ENCODE results near the gene MTR.
"Not testable (repeated sequence)": the region's sequence is repeated elsewhere in the genome, so short reads cannot be mapped to it uniquely, and the experiment has no call there.

MTR gene

GRCh38 chr1:236833575-236833974 lies 38.5 kb downstream of the MTR start:
- DNase-seq (ENCODE audit: low spot score): no peak

GRCh38 chr1:236834876-236835275 lies 39.8 kb downstream of the MTR start:
- DNase-seq (ENCODE audit: low spot score): no peak

DNA sequence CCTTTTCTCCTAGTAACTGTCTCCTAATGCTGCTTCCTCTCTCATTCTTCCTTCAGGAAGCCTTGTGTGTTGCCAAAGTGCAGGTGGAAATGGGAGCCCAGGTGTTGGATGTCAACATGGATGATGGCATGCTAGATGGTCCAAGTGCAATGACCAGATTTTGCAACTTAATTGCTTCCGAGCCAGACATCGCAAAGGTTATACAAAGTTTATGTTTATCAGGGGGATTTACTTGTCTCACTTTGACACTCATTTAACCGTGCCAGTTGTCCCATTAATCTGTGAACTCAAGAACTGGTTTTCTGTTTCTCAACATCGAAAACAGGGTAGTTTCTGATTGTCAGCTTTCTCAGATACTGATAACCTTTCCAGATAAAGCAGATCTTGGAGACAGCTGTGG lies 40.4 kb downstream of the MTR start:
- no peak for DNase-seq (ENCODE audit: low spot score)

- no peak for DNase-seq (ENCODE audit: low spot score)
Observed at GRCh38 chr1:236836157-236836556, 41.1 kb downstream of the MTR start.

DNA sequence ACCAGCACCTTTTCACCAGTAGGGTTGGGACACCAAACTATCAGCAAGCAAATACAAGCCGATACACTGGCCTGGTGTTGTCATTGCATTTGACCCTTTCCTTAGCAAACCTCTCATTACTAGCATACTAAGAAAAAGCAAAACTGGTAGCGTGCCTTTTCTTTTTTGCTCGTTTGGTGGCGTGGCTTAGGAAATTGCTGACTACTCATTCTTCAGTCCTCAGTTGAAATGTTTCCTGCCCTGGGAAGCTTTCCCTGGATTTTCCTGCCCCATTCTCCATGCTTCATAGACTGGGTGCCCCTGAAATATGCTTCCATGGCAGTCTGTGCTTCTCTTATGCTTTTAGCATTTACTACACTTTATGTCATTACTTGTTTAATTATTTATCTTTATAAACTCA lies 42.0 kb downstream of the MTR start:
- no peak for DNase-seq (ENCODE audit: low spot score)

- no peak for DNase-seq (ENCODE audit: low spot score)
Observed at GRCh38 chr1:236837897-236838296, 42.8 kb downstream of the MTR start.

- no peak for DNase-seq (ENCODE audit: low spot score)
Observed at GRCh38 chr1:236841341-236841740, 46.2 kb downstream of the MTR start.

DNA sequence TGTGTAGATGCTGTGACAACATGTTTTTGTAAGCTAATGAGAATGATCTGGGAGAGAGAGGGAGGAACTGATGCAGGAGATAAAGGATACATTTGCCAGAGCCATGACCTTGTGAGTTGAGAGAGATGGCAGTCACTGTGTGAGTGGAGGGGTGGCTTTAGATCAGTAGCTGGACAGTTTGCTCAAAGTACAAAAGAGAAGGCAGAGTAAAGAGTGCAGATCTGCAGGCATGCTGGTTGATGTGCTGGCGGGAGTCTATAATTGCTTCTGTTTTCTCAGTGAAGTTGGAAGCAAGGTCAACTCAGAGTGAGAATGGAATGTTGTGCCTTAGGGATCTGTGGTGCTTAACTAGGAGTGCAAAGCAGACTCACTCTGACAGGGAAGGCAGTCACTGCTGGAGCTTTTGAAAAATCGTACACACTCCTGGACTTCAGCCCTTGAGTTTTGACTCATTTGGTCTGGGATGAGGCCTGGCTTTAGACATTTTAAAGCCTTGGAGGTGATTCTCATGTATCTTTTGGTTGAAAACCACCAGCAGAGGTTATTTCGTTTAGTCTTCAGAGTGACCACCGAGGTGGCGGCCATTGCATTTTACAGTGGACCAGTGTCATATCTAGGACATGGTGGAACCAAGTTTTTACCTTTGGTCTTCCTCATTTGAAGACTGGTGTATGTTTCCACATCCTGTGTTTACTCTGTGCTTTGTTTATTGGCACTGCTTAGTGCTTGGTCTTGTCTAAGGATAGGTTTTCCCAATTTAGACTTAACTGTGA lies 49.6 kb downstream of the MTR start:
- DNase-seq (ENCODE audit: low spot score): peak; percentile 80

- no peak for DNase-seq (ENCODE audit: low spot score)
Observed at GRCh38 chr1:236845830-236846229, 50.7 kb downstream of the MTR start.

DNA sequence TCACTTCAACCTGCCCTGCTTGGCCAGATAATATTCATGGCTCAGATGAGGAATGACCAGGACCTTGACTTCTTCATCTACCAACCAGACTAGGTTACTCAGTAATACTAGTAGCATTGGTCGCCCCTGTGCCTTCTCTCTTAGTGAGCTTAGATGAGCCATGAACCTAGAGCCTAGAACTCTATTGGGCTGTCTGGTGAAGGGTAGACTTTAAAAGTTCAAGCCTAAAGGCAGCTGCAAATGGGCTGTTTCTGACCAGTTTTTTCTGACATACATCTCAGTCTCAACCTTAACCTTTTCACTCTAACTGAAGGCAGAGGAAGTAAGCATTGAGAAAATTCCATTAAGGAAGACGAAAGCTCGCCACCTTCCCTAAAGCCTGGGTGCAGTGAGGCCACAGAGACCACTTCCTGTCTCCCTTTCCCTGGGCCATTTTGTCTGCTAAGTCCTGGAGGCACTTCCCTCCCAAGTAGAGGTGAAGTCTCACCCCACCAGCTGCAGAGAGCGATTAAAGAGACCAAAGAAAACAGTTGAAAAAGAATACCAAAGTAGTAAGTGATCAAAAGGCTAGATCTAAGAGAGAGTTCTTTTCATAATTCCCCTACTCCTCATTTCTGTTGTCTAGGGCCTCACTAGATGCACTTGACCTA lies 53.3 kb downstream of the MTR start:
- no peak for DNase-seq (ENCODE audit: low spot score)

DNA sequence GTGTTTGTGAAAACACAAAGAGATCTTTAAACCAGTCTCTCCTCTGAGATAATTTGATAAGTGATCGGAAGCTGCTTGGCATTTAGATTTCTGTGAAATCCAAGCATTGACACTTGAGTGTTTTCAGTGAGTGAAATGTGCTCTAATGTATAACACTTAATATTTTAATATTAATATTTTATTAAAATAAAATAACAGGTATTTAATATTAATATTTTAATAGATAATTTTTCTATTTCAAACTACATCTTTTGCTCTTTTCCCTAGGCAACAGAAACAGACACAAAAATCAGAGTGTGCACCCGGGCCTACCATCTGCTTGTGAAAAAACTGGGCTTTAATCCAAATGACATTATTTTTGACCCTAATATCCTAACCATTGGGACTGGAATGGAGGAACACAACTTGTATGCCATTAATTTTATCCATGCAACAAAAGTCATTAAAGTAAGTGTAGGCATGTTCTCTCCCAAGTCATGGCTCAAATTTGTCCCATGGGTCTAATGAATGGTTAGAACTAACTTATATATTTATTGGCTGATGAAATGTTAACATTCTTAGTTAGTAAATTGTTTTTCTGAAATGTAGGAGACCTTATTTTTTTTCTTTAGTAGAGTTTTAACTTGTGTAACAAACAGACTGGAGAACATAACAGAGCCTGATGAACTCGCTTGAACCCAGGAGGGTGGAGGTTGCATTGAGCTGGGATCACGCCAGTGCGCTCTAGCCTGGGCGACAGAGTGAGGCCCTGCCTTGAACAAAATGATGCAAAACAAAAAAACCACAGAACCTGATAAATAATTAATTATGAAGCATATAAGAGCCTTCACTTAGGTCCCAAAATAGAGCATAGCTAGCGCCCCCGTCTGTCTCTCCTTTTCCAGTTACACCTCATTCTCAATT lies 55.2 kb downstream of the MTR start:
- DNase-seq (ENCODE audit: low spot score): no peak

GRCh38 chr1:236851871-236852270 lies 56.8 kb downstream of the MTR start:
- DNase-seq (ENCODE audit: low spot score): no peak

GRCh38 chr1:236853921-236854604 lies 59.0 kb downstream of the MTR start:
- DNase-seq (ENCODE audit: low spot score): peak; percentile 45

- peak; percentile 63 for DNase-seq (ENCODE audit: low spot score)
Observed at GRCh38 chr1:236854605-236854983, 59.5 kb downstream of the MTR start.

- DNase-seq (ENCODE audit: low spot score): not testable (repeated sequence)
Observed at GRCh38 chr1:236856649-236857048, 61.6 kb downstream of the MTR start.

GRCh38 chr1:236858165-236858564 lies 63.1 kb downstream of the MTR start:
- no peak for DNase-seq (ENCODE audit: low spot score)

DNA sequence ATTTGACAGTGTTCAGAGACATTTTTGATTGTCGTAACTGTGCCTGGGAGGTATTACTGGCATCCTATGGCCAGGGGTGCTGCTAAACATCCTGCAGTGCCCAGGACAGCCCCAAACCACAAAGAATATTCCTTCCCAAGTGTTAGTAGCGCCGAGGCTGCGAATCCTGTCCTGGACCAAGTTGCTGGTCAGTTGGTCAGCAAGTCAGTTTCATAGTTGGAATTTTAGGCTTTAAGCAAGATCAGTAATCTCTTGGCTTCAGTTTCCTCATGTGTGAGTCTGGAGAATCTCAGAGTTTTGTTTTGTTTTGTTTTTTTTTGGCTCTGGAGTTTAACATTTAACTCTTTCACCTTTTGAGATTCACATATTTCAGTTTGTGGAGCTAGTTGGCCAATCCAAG lies 65.0 kb downstream of the MTR start:
- no peak for DNase-seq (ENCODE audit: low spot score)

DNA sequence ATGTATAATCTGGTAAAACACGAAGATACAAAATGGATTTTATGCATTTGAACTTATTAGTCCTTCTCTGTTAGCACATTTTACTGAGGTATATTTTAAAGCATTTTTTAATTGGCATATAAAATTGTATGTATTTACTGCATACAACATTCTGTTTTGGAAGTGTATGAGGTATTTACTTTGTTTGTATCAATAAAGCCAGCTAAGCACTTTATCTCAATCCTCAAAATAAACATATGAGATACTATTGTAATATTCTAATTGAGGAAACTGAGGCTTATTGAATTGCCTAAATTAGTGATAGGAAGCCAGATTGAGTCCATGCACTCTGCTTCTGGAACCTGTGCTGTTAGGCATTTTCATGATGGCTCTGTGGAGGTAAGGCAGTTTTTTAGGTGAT lies 65.6 kb downstream of the MTR start:
- no peak for DNase-seq (ENCODE audit: low spot score)

- DNase-seq (ENCODE audit: low spot score): no peak
Observed at GRCh38 chr1:236861560-236862218, 66.6 kb downstream of the MTR start.

DNA sequence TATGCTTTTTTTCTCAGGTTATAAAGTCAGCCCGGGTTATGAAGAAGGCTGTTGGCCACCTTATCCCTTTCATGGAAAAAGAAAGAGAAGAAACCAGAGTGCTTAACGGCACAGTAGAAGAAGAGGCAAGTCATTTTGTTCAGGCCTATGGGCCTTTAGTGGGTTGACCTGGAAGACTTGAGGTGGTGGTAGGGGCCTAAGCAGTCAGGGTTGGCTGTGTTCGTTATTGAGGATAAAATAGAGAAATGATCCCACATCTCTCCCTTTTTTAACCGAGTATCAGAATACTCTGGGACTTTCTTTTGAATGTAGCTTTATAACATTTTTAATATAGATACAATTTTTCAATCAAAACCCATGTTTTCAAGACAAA lies 67.1 kb downstream of the MTR start:
- no peak for DNase-seq (ENCODE audit: low spot score)

- DNase-seq (ENCODE audit: low spot score): peak; percentile 26
Observed at GRCh38 chr1:236862615-236863211, 67.6 kb downstream of the MTR start.
